ENCODE measurements around the gene LOC101059915.
"Not testable (repeated sequence)": the region's sequence is repeated elsewhere in the genome, so short reads cannot be mapped to it uniquely, and the experiment has no call there.

The LOC101059915 gene

GRCh38 chrX:71640002-71640401 lies 27.3 kb upstream of the LOC101059915 start:
- no peak for DNase-seq (ENCODE audit: low read depth)

GRCh38 chrX:71644406-71644805 lies 22.9 kb upstream of the LOC101059915 start:
- DNase-seq (ENCODE audit: low read depth), result not testable (repeated sequence)

- no peak for DNase-seq (ENCODE audit: low read depth)
Observed at GRCh38 chrX:71650333-71650969, 16.9 kb upstream of the LOC101059915 start.

- DNase-seq (ENCODE audit: low read depth), result peak; percentile 41
Observed at GRCh38 chrX:71652405-71652804, 14.9 kb upstream of the LOC101059915 start.

GRCh38 chrX:71653344-71653743 lies 14.0 kb upstream of the LOC101059915 start:
- no peak for DNase-seq (ENCODE audit: low read depth)

GRCh38 chrX:71657267-71657666 lies 10.1 kb upstream of the LOC101059915 start:
- no peak for DNase-seq (ENCODE audit: low read depth)

- no peak for DNase-seq (ENCODE audit: low read depth)
Observed at GRCh38 chrX:71659342-71659741, 8.0 kb upstream of the LOC101059915 start.

GRCh38 chrX:71659959-71660358 lies 7.4 kb upstream of the LOC101059915 start:
- DNase-seq (ENCODE audit: low read depth), result no peak

- no peak for DNase-seq (ENCODE audit: low read depth)
Observed at GRCh38 chrX:71660562-71661416, 6.6 kb upstream of the LOC101059915 start.

- DNase-seq (ENCODE audit: low read depth), result no peak
Observed at GRCh38 chrX:71661919-71662318, 5.4 kb upstream of the LOC101059915 start.

GRCh38 chrX:71662654-71663053 lies 4.7 kb upstream of the LOC101059915 start:
- not testable (repeated sequence) for DNase-seq (ENCODE audit: low read depth)

- DNase-seq (ENCODE audit: low read depth), result peak; percentile 6
Observed at GRCh38 chrX:71663238-71663637, 4.1 kb upstream of the LOC101059915 start.

GRCh38 chrX:71664202-71664601 lies 3.1 kb upstream of the LOC101059915 start:
- not testable (repeated sequence) for DNase-seq (ENCODE audit: low read depth)

GRCh38 chrX:71664889-71665491 lies 2.4 kb upstream of the LOC101059915 start:
- DNase-seq (ENCODE audit: low read depth), result no peak

GRCh38 chrX:71665747-71666146 lies 1.6 kb upstream of the LOC101059915 start:
- no peak for DNase-seq (ENCODE audit: low read depth)

GRCh38 chrX:71666240-71667223 lies 814 bp upstream of the LOC101059915 start:
- no peak for DNase-seq (ENCODE audit: low read depth)

- no peak for DNase-seq (ENCODE audit: low read depth)
Observed at GRCh38 chrX:71668248-71668595, 876 bp downstream of the LOC101059915 start.

- DNase-seq (ENCODE audit: low read depth), result no peak
Observed at GRCh38 chrX:71669492-71669891, 2.1 kb downstream of the LOC101059915 start.

GRCh38 chrX:71669947-71670346 lies 2.6 kb downstream of the LOC101059915 start:
- DNase-seq (ENCODE audit: low read depth), result not testable (repeated sequence)

GRCh38 chrX:71671043-71671780 lies 3.9 kb downstream of the LOC101059915 start:
- no peak for DNase-seq (ENCODE audit: low read depth)

GRCh38 chrX:71671938-71672337 lies 4.6 kb downstream of the LOC101059915 start:
- no peak for DNase-seq (ENCODE audit: low read depth)

Data from activated T-cell treated with anti-CD3 and anti-CD28 coated beads for 1 hour (primary cell).